Endothelial cell of umbilical vein (primary cell): Measurements from ENCODE around the gene TMC6. TPM values are rescaled to one million over a fixed set of nuclear protein-coding genes. Genes with fewer than 3 reads are reported as not detected.

Experiments
- BruUV-seq: library from RNA; stranded (reverse); fragments of 400-500 nt; replicated peaks from 2 replicates; lab custom pipeline; 2021; lab: Mats Ljungman, UMichigan
- CTCF ChIA-PET: fragments of 300-600, 350-600 bp; sonication (Branson Sonifier 250); formaldehyde crosslinking; loops from one replicate; lab custom pipeline; 2021; ENCODE audit warnings: antibody characterized with exemption, inconsistent platforms; lab: Charles Lee
- POLR2A ChIA-PET: fragments of 300-600, 350-600 bp; sonication (Branson Sonifier 250); formaldehyde crosslinking; loops from one replicate; lab custom pipeline; 2021; ENCODE audit warnings: antibody characterized with exemption, inconsistent platforms; lab: Charles Lee
- DNase-seq: peaks from one replicate; pipeline ENCODE4 v3.0.0-alpha.2; 2011; ENCODE audit warnings: low read depth, low spot score
- FAIRE-seq: peaks from 2 replicates; lab custom pipeline; 2011; peaks lifted over from hg19 to GRCh38; lab: Jason Lieb, UNC
- H2AFZ ChIP-seq: 2 replicates; pipeline ENCODE4 v1.6.0; 2012; ENCODE audit warnings: low read depth, low read length, control low read depth, inconsistent platforms
- H3K27ac ChIP-seq: 2 replicates; pipeline ENCODE4 v1.5.1; 2011; ENCODE audit warnings: low read depth, mild to moderate bottlenecking, control low read depth, low read length, moderate library complexity; ENCODE audit not compliant: insufficient read depth
- H3K27me3 ChIP-seq, 2 experiments: 2 replicates each; pipeline versions ENCODE4 v1.6.0 to v1.6.1; 2011; ENCODE audit warnings: low read length in 2 of 2, mixed read lengths in 1 of 2; ENCODE audit not compliant: control insufficient read depth in 2 of 2, insufficient read depth in 2 of 2
- H3K36me3 ChIP-seq, 2 experiments: 2 replicates in 1 of 2; 3 replicates in 1 of 2; pipeline ENCODE4 v1.5.1; 2011; ENCODE audit warnings: low read length in 2 of 2, mild to moderate bottlenecking in 1 of 2, moderate library complexity in 1 of 2; ENCODE audit not compliant: control insufficient read depth in 2 of 2, insufficient read depth in 2 of 2; ENCODE audit errors: extremely low read depth in 1 of 2
- H3K4me1 ChIP-seq: 3 replicates; pipeline ENCODE4 v1.5.1; 2011; ENCODE audit warnings: mild to moderate bottlenecking, low read length; ENCODE audit not compliant: control insufficient read depth, insufficient read depth; ENCODE audit errors: extremely low read depth
- H3K4me2 ChIP-seq: 2 replicates; pipeline ENCODE4 v1.6.1; 2011; ENCODE audit warnings: low read length, control low read depth, mixed read lengths; ENCODE audit not compliant: insufficient read depth
- H3K4me3 ChIP-seq, 3 experiments: fragments of 200-600 bp in 1 of 3; sonication (generic), shearing (Covaris generic) in 1 of 3; replicated peaks in 1 of 3; 2 replicates each; pipeline ENCODE4 v1.5.1; 2011 to 2016; ENCODE audit warnings: control low read depth in 3 of 3, low read length in 3 of 3, mild to moderate bottlenecking in 2 of 3, inconsistent platforms in 1 of 3, low read depth in 1 of 3, moderate library complexity in 1 of 3; ENCODE audit not compliant: insufficient read depth in 1 of 3
- H3K79me2 ChIP-seq: 2 replicates; pipeline ENCODE4 v1.6.0; 2012; ENCODE audit warnings: low read length, inconsistent platforms; ENCODE audit not compliant: control insufficient read depth, insufficient read depth
- H3K9ac ChIP-seq: replicated peaks from 2 replicates; pipeline ENCODE3; 2011; ENCODE audit warnings: low read length, control low read depth; ENCODE audit not compliant: insufficient read depth; ENCODE audit errors: extremely low read depth
- H3K9me1 ChIP-seq: replicated peaks from 3 replicates; pipeline ENCODE4 v1.6.0; 2011; ENCODE audit warnings: mild to moderate bottlenecking, low read length; ENCODE audit not compliant: control insufficient read depth, insufficient read depth; ENCODE audit errors: extremely low read depth
- H3K9me3 ChIP-seq: replicated peaks from 2 replicates; pipeline ENCODE4 v1.5.1; 2012; ENCODE audit warnings: low read length, inconsistent platforms; ENCODE audit not compliant: control insufficient read depth, insufficient read depth
- H4K20me1 ChIP-seq: replicated peaks from 2 replicates; pipeline ENCODE3; 2011; ENCODE audit warnings: mild to moderate bottlenecking, low read length; ENCODE audit not compliant: control insufficient read depth, insufficient read depth; ENCODE audit errors: extremely low read depth
- EZH2 ChIP-seq: IDR thresholded peaks from 2 replicates; pipeline ENCODE4 v1.6.1; 2012; ENCODE audit warnings: borderline replicate concordance, low read depth, mild to moderate bottlenecking, moderate library complexity, low read length, inconsistent platforms; ENCODE audit not compliant: severe bottlenecking
- GATA2 ChIP-seq: IDR thresholded peaks from 2 replicates; pipeline ENCODE4 v1.7.0; 2011; ENCODE audit warnings: low read depth, mild to moderate bottlenecking, moderate library complexity, mixed read lengths, low read length; ENCODE audit not compliant: insufficient read length, insufficient read depth
- JUN ChIP-seq: IDR thresholded peaks from 2 replicates; pipeline ENCODE4 v1.6.1; 2011; ENCODE audit warnings: borderline replicate concordance, low read depth; ENCODE audit not compliant: insufficient read length, insufficient read depth
- MAX ChIP-seq: IDR thresholded peaks from 2 replicates; pipeline ENCODE4 v1.6.1; 2011; ENCODE audit not compliant: insufficient read depth, insufficient read length
- POLR2A ChIP-seq: IDR thresholded peaks from 2 replicates; pipeline ENCODE4 v1.6.1; 2012; ENCODE audit warnings: low read depth, mild to moderate bottlenecking, control low read depth, low read length
- dilution Hi-C: fragments of 300-500 bp; cut with MboI; formaldehyde crosslinking; loops from one replicate; pipeline ENCODE4 v1.15.0; 2019; ENCODE audit warnings: low sequenced_read_pairs; ENCODE audit not compliant: extremely low pct_ligation_motif_present
- intact Hi-C: fragments of 100-400 bp; cut with micrococcal nuclease; formaldehyde crosslinking; loops from one replicate; pipeline ENCODE4 v1.10.0; 2022
- polyA plus RNA-seq, 4 experiments: library from polyadenylated mRNA; depleted of rRNA in 3 of 4; stranded (reverse) in 3 of 4; unstranded in 1 of 4; fragments of >200 nt; gene quantifications; 2 replicates each; pipeline versions ENCODE4 v1.2.1 to v1.2.3, GENCODE V29; 2011 to 2012; ENCODE audit warnings: missing spikeins in 1 of 4
- total RNA-seq: library from RNA; stranded (reverse); gene quantifications from 2 replicates; pipeline ENCODE4 v1.2.3, GENCODE V29; 2021

The TMC6 gene
- total and polyA plus RNA-seq, 2 donors (not counting 3 experiments of a cell fraction or from before 2014, with no cell fraction given) = 23.2 to 72.4 TPM

GRCh38 chr17:78147315-78147998 is 18.9 kb upstream of the TMC6 start:
- Histone ChIP-seq H2AFZ (no peak overlapping the region), H3K79me2 (no peaks in the 10 kb centered on the region), H3K4me2 (no peak overlapping the region), H3K9me3 (no peaks in the 10 kb centered on the region), H3K4me3 (no peak overlapping the region), H3K27ac (no peak overlapping the region), H3K9me1 (no peaks in the 10 kb centered on the region), H4K20me1 (no peaks in the 10 kb centered on the region), H3K9ac (no peak overlapping the region), H3K4me1 (peaks cover 14% of the 10 kb centered on the region), H3K27me3 (no peaks in the 10 kb centered on the region), H3K36me3 (no peaks in the 10 kb centered on the region)
- dilution Hi-C loops (no loop called here), intact Hi-C loops (no loop called here)
- FAIRE-seq (no peak), DNase-seq (no peak)
- ChIA-PET POLR2A (no interaction called here), CTCF (no interaction called here)
- no TSS peak for BruUV-seq
- no peak for TF ChIP-seq GATA2
- no peak for TF ChIP-seq MAX

- intact Hi-C loops (no loop called here), dilution Hi-C loops (no loop called here)
- TF ChIP-seq EZH2 = no peak
- TF ChIP-seq JUN = no peak
- TF ChIP-seq GATA2 = no peak
- no peak for TF ChIP-seq POLR2A
- DNase-seq = no peak
- ChIA-PET CTCF (no interaction called here), POLR2A (no interaction called here)
- Histone ChIP-seq H3K9me1 (no peaks in the 10 kb centered on the region), H3K4me3 (no peak overlapping the region), H3K9me3 (no peaks in the 10 kb centered on the region), H3K36me3 (no peaks in the 10 kb centered on the region), H4K20me1 (no peaks in the 10 kb centered on the region), H3K4me1 (peaks cover 15% of the 10 kb centered on the region), H3K4me2 (no peak overlapping the region), H3K27me3 (no peaks in the 10 kb centered on the region), H2AFZ (no peak overlapping the region), H3K27ac (no peak overlapping the region), H3K79me2 (no peaks in the 10 kb centered on the region), H3K9ac (no peak overlapping the region)
- no peak for FAIRE-seq
- no TSS peak for BruUV-seq
Measured at GRCh38 chr17:78146881-78147280, 18.3 kb upstream of the TMC6 start.
